Measurements from ENCODE around the gene CUZD1. TPM values are rescaled to one million over a fixed set of nuclear protein-coding genes. Genes with fewer than 3 reads are reported as not detected.

The CUZD1 gene, protein sequence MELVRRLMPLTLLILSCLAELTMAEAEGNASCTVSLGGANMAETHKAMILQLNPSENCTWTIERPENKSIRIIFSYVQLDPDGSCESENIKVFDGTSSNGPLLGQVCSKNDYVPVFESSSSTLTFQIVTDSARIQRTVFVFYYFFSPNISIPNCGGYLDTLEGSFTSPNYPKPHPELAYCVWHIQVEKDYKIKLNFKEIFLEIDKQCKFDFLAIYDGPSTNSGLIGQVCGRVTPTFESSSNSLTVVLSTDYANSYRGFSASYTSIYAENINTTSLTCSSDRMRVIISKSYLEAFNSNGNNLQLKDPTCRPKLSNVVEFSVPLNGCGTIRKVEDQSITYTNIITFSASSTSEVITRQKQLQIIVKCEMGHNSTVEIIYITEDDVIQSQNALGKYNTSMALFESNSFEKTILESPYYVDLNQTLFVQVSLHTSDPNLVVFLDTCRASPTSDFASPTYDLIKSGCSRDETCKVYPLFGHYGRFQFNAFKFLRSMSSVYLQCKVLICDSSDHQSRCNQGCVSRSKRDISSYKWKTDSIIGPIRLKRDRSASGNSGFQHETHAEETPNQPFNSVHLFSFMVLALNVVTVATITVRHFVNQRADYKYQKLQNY
- total RNA-seq, result under 1 TPM in 2 of 4 donors, not detected in 2; 0.45 to 0.81 TPM

DNA sequence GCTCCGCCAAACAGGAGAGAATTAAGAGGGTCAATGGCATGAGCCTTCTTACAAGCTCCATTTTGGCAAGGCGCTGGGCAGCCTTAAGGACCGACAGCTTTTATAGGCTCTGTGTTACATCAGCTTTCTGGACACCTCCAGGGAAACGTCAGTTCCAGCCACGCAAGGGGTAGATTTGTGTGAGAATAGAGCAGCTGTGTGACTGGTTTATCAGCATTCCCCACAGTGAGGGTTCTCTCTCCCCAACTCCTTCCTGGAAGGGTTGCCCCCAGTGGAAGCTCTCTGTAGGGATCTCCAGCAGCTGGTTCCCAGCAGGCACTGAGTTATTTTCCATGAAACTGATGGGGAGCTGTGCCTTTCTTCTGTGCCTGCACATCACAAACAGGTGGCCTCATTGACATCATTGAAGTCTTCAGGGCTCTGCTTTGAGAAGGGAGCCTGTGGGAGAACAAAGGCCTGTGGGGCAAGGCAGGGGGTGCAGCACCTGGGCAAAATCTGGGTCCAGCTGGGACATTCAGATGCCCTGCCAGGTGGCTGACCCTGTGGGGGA is at the start of gene CUZD1:
CUZD1 (minus strand) TSS at position 75 of the 550 bp plus-strand sequence; CDS start at position 61, 14 bp downstream.
- intact Hi-C loops (cut with DNase I), result no loop called here
- Histone ChIP-seq H3K27ac (no peak within 1 kb of the TSS), H3K36me3 (no peaks in the 10 kb centered on the region), H3K4me3 (replicated peaks in 1 of 3) (no peak within 1 kb of the TSS), H3K27me3 (no peaks in the 10 kb centered on the region), H3K4me1 (peaks cover 2 to 11% of the 10 kb centered on the region in 2 donors), H3K9me3 (no peaks in the 10 kb centered on the region)
- DNase-seq, result no peak
- TF ChIP-seq POLR2A (IDR thresholded peaks at IDR 0.05), result no peak
- TF ChIP-seq, protein P1, sequence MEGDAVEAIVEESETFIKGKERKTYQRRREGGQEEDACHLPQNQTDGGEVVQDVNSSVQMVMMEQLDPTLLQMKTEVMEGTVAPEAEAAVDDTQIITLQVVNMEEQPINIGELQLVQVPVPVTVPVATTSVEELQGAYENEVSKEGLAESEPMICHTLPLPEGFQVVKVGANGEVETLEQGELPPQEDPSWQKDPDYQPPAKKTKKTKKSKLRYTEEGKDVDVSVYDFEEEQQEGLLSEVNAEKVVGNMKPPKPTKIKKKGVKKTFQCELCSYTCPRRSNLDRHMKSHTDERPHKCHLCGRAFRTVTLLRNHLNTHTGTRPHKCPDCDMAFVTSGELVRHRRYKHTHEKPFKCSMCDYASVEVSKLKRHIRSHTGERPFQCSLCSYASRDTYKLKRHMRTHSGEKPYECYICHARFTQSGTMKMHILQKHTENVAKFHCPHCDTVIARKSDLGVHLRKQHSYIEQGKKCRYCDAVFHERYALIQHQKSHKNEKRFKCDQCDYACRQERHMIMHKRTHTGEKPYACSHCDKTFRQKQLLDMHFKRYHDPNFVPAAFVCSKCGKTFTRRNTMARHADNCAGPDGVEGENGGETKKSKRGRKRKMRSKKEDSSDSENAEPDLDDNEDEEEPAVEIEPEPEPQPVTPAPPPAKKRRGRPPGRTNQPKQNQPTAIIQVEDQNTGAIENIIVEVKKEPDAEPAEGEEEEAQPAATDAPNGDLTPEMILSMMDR (IDR thresholded peaks at IDR 0.05), result no peak
- 88 to 93% methylated on average over 5 of the region's 5 CpGs for WGBS, 2 donors

DNA sequence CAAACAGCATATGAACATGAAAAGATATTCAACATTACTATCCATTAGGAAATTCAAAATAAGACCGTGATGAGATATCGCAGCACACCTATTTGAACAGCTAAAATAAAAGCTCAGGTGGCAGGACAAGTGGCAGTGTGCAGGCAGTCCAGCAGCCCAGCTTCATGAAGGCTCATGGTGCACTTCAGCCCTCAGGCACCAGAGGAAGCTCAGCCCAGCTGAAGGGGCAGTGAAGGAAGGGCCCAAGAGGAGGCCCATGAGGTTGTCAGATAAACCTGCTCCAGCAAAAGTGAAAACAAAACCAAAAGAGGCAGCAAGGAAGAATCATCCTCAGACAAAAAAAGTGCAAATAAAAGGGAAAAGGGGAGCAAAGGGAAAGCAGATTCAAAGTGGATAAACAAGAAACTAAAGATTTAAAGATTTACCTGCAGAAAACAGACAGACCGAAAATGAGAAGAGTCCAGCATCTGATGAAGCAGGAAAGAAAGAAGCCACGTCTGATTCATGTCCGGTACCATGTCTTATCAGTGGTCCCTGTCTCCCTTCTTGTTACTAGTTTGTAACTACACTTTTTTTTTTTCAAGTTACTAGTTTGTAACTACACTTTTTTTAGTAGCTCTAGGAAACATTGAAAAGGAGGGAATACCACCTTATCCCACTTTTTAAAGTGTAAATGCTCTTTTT is 48.7 kb upstream of the CUZD1 start:
- intact Hi-C loops (cut with DNase I), result no loop called here
- Histone ChIP-seq H3K9me3 (no peaks in the 10 kb centered on the region), H3K4me3 (replicated peaks in 1 of 3) (no peak overlapping the region), H3K27ac (no peak overlapping the region), H3K27me3 (no peaks in the 10 kb centered on the region), H3K36me3 (no peaks in the 10 kb centered on the region), H3K4me1 (no peaks in the 10 kb centered on the region)
- no peak for TF ChIP-seq POLR2A (IDR thresholded peaks at IDR 0.05)
- TF ChIP-seq, protein P1 (IDR thresholded peaks at IDR 0.05), result no peak
- no peak for DNase-seq
- 87 to 89% methylated on average over 5 of the region's 5 CpGs for WGBS, 2 donors

DNA sequence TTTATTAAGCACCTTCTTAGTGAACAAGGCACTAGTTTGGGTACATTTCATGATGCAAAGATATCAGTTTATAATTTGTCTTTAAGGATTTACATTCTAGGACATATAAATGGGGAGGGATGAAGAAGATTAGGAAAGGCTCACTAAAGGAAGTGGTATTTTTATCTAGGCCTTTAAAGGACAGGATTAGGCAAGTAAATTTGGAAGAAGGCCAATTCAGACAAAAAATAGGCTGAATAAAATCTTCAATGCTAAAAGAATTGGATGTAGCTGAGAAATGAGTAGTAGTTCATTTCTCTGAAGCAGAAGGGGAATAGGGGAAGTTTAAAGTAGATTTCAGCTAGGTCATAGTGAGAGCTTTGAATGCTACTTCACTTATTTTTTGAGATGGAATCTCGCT is 38.5 kb upstream of the CUZD1 start:
- H3K9me3 ChIP-seq, result no peaks in the 10 kb centered on the region
- H3K27me3 ChIP-seq, result no peaks in the 10 kb centered on the region
- DNase-seq, result no peak
- 100% methylated on average over 1 of the region's 1 CpG for WGBS, 2 donors
- H3K4me3 ChIP-seq (replicated peaks in 1 of 3), result no peak overlapping the region
- no peak overlapping the region for H3K27ac ChIP-seq
- TF ChIP-seq POLR2A (IDR thresholded peaks at IDR 0.05), result no peak
- TF ChIP-seq, protein P1 (IDR thresholded peaks at IDR 0.05), result no peak
- peaks cover 6 to 8% of the 10 kb centered on the region in 2 donors for H3K4me1 ChIP-seq
- no peaks in the 10 kb centered on the region for H3K36me3 ChIP-seq
- intact Hi-C loops (cut with DNase I), result no loop called here

DNA sequence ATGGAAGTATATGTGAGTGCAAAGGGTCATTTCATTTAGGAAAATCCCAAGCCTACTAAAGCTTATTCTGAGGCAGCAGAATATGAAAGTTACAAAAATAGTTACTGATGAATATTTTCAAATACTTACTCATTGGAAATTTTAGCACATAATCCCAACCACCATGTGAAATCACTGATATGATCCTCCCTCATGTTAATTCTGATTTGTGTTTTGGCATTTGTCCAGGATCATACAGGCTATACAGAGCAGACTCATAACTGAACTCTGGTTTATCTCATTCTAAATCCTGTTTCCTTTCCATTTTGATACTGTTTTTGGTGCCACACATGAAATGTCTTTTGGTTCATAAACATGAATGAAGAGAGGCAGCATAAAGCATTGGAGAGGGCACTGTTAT is 37.1 kb upstream of the CUZD1 start:
- TF ChIP-seq, protein P1 (IDR thresholded peaks at IDR 0.05), result no peak
- no peak for TF ChIP-seq POLR2A (IDR thresholded peaks at IDR 0.05)
- no peak for DNase-seq
- intact Hi-C loops (cut with DNase I), result no loop called here
- peaks cover 6 to 15% of the 10 kb centered on the region in 2 donors for H3K4me1 ChIP-seq
- H3K36me3 ChIP-seq, result no peaks in the 10 kb centered on the region
- H3K27me3 ChIP-seq, result no peaks in the 10 kb centered on the region
- no peak overlapping the region for H3K4me3 ChIP-seq (replicated peaks in 1 of 3)
- H3K9me3 ChIP-seq, result no peaks in the 10 kb centered on the region
- no peak overlapping the region for H3K27ac ChIP-seq
